Stimulated activated CD8-positive, alpha-beta memory T cell treated with anti-CD3 and anti-CD28 coated beads, Interleukin-4, amount 100 ng/mL, for 24 hours (primary cell): ENCODE data around the gene PZP.
"Not testable (repeated sequence)": the region's sequence is repeated elsewhere in the genome, so short reads cannot be mapped to it uniquely, and the experiment has no call there.

Source experiments
- DNase-seq: peaks from one replicate; pipeline ENCODE4 v3.0.0-alpha.2; 2020; ENCODE audit warnings: low read depth

PZP gene

GRCh38 chr12:9180810-9181209 lies 27.4 kb downstream of the PZP start:
- DNase-seq: no peak

GRCh38 chr12:9179781-9180180 lies 28.4 kb downstream of the PZP start:
- no peak for DNase-seq

GRCh38 chr12:9169979-9170634 lies 38.1 kb downstream of the PZP start:
- no peak for DNase-seq

GRCh38 chr12:9167345-9167744 lies 40.9 kb downstream of the PZP start:
- not testable (repeated sequence) for DNase-seq

- no peak for DNase-seq
Measured at GRCh38 chr12:9163392-9163791, 44.8 kb downstream of the PZP start.

- DNase-seq: no peak
Measured at GRCh38 chr12:9156119-9156518, 52.1 kb downstream of the PZP start.

- DNase-seq: no peak
Measured at GRCh38 chr12:9149372-9149771, 58.8 kb downstream of the PZP start.

GRCh38 chr12:9148926-9149325 lies 59.3 kb downstream of the PZP start:
- DNase-seq: no peak

- DNase-seq: no peak
Measured at GRCh38 chr12:9147461-9147860, 60.7 kb downstream of the PZP start.

- no peak for DNase-seq
Measured at GRCh38 chr12:9144730-9145106, 63.5 kb downstream of the PZP start.

GRCh38 chr12:9143929-9144729 lies 64.1 kb downstream of the PZP start:
- DNase-seq: no peak

- DNase-seq: no peak
Measured at GRCh38 chr12:9143137-9143536, 65.1 kb downstream of the PZP start.

GRCh38 chr12:9139588-9140290 lies 68.5 kb downstream of the PZP start:
- DNase-seq: not testable (repeated sequence)

GRCh38 chr12:9135903-9136310 lies 72.3 kb downstream of the PZP start:
- no peak for DNase-seq

GRCh38 chr12:9134981-9135628 lies 73.1 kb downstream of the PZP start:
- no peak for DNase-seq

GRCh38 chr12:9133216-9133916 lies 74.8 kb downstream of the PZP start:
- DNase-seq: no peak

GRCh38 chr12:9132008-9132535 lies 76.1 kb downstream of the PZP start:
- no peak for DNase-seq

- DNase-seq: no peak
Measured at GRCh38 chr12:9130244-9130643, 78.0 kb downstream of the PZP start.

GRCh38 chr12:9127936-9128663 lies 80.1 kb downstream of the PZP start:
- DNase-seq: no peak

GRCh38 chr12:9127484-9127883 lies 80.7 kb downstream of the PZP start:
- no peak for DNase-seq
